HL-60/S4 treated with phorbol 12-myristate 13-acetate at 8.2 ng/mL for 4 days and 3 days (cell line): ENCODE results near the gene ABHD12.

Experiments used
- in situ Hi-C: fragments of 300-500 bp; cut with MboI; formaldehyde crosslinking; loops from 2 replicates; pipeline ENCODE4 v1.15.0; 2022; ENCODE audit warnings: low sequenced_read_pairs

The ABHD12 gene

DNA sequence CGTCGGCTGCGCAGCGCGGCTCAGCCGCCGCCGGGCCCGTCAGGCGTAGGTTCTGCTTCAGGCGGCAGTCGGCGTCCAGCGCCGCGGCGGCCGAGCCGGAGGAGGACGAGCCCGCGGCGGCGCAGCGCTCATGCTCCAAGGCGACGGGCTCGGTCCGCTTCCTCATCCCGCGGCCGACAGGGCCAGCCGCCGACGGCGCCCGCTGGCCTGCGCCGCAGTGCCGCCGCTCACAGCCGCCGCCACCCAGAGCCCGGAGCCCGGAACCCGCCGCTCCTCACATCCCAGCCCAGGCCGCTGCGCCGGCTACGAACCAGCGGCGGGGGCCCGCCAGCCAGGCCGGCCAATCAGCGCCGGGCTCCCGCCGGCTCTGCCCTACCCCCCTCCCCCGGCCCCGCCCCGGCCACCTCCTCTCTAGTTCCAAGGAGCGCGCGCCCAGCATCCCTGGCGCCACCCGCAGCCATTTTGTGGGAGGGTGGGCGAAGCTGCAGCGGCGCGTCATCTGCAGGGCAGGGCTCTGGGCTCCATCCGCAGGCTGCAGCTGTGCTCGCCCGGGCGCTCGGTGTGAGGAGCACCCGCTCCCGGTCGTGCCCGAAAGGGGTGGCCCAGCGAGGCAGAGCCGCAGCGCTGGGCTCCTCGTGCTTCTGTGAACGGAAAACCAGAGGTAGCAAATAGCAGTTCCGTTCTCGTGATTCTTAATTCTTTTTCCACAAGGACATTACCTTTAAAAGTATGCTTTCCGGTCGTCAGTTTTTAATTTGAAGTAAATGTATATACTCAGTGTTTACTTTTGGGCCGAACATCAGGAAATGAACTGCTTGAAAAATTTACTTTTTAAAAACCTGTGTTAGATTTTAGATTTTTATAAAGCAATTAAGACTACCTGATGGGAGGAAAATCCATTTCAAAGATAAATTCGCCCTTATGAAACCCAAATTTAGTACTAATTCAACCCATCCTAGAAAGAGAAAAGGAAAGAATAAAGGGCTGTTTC is at the start of gene ABHD12:
Gene ABHD12, minus strand, starts transcription at position 298 of the 991 bp plus-strand sequence. Its CDS starts 132 bp downstream, at position 166.
- in situ Hi-C loops: loop anchor here (10.0 kb wide), 1 partner anchor 86 kb away; no protein-coding TSS in a partner anchor

DNA sequence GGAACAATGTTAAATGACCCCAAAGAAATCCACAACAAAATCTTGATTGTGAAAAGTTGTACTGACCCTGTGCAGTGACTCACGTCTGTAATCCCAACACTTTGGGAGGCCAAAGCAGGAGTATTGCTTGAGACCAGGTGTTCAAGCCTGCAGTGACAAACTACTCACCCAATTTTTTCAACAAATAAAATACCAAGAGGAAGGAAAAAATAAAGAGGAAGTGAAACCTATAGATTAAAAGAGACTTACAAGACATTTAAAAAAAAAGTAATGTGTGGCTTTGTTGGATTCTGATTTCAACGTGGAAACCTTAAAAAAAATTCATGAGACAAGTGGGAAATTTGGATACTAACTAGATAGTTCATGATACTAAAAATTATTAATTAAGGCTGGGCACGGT is 48.7 kb upstream of the ABHD12 start:
- in situ Hi-C loops: no loop called here

DNA sequence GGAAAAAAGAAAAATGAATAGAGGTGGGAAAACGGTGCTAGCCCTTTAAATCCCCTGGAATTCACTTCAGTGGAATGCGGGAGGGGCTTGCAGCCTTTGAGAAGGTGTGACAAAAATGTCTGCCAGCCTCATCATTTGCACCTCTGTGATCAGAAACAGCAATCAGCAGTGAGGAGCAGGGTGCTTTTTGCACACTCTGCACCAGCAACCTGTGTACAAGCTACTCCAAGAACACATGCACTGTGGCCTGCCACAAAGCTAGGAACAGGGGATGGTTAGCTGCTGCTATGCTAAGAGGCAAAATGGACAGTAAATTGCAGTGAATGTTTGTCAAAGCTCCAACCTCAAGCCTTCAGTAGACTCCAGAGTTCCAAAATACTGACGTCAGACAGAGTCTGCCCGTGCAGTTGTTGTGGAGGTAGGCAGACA is 46.5 kb upstream of the ABHD12 start:
- in situ Hi-C loops: no loop called here

DNA sequence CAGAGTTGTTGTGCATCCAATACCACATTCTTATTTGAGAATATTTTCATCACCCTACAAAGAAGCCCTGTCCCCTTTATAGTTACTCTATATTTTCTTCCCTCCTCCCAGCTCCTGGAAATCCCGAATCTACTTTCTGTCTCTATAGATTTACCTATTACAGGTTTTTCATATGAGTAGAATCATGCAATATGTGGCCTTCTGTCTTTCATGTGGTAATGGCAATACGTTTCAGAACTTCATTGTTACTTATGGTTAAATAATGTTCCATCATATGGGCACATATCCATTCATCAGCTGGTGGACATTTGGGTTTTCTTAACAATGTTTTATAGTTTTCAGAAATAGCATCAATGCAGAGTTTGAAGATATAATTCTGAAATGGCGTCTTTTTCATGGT is 33.9 kb upstream of the ABHD12 start:
- in situ Hi-C loops: loop anchor here (25.0 kb wide), 1 partner anchor 437 kb away; the partner anchor contains the start of gene APMAP

DNA sequence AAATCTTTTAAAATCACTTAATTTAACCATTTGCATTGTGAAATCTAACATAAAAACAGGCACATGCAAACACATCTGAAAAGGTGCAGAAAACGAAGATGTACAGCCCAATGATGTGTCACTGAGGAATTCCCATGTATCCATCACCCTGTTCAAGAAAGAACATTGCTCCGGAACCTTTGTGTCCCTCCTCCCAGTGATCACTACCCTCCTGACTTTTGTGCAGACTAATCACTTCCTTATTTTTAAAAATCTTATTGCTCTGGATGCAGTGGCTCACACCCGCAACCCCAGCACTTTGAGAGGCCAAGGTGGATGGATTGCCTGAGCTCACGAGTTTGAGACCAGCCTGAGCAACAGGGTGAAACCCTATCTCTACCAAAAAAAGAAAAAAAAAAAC is 31.4 kb upstream of the ABHD12 start:
- in situ Hi-C loops: loop anchor here (25.0 kb wide), 1 partner anchor 435 kb away; the partner anchor contains the start of gene APMAP

DNA sequence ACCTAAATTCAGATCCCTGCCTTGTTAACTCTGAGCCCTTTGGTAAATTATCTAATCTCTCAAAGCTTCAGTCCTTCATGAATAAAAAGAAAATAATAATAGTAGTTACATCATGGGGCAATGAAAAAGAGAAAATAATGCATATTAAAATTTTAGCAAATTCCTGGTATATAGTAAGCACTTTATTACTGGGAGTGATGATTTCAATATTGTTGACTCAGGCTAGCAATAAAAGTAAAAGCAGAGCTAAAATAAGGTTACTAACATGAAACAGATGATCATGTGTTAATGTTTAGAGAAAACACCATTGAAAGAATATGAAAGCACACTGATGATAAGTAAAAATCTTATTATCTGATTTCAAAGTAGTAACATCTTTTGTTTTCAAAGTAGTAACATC is 30.5 kb upstream of the ABHD12 start:
- in situ Hi-C loops: loop anchor here (25.0 kb wide), 1 partner anchor 434 kb away; the partner anchor contains the start of gene APMAP

DNA sequence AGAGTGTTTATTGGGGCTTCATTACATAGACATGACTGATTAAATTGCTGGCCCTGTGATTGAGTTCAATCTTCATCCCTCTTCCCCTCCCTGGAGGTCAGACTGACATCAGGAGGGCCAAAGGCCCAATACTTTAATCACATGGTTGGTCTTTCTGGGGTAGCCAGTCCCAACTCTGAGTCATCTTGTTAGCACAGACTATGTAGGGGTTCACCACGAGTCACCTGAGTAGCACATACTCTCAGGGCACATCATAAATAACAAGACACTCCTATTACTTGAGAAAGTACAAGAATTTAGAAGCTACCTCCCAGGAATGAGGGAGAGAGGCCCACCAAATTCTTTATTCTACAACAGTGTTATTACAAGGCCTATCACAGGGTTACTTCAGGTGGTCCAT is 28.1 kb upstream of the ABHD12 start:
- in situ Hi-C loops: loop anchor here (25.0 kb wide), 1 partner anchor 431 kb away; the partner anchor contains the start of gene APMAP

DNA sequence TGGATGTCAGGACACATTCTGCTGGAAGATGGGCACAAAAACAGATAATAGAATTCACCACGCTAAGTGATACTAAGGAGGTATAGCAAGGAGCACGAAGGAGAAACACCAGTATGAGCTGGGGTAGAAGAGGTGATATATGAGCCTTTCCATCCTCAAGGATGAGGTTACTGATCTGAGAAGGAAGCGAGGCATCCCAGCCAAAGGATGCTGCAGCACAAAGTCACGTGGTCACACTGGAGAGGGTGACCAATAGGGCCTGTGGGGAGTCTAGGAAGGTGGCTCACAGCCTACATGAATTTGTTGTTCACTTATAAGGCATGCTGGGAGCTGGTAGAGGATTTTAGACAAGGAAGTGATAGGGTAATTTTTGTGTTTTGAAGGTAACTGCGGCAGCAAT is 18.3 kb upstream of the ABHD12 start:
- in situ Hi-C loops: loop anchor here (25.0 kb wide), 1 partner anchor 422 kb away; the partner anchor contains the start of gene APMAP

DNA sequence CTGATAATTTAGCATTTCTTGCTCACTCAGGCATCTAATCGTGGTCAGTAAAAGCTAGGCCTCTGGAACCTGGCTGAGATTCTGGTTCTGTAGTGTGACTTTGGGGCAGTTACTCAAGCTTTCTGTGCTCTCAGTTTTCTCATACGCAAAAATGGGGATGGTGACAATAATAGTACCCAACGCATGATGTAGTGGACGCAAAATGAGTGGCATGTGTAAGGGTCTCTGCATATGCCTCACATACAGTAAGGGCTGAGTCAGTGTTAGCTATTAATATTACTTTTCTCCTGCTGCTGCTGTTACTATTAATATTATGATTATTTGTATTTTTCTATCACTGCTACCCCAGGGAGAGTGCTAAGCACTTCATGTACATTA is 17.5 kb upstream of the ABHD12 start:
- in situ Hi-C loops: loop anchor here (25.0 kb wide), 1 partner anchor 421 kb away; the partner anchor contains the start of gene APMAP

DNA sequence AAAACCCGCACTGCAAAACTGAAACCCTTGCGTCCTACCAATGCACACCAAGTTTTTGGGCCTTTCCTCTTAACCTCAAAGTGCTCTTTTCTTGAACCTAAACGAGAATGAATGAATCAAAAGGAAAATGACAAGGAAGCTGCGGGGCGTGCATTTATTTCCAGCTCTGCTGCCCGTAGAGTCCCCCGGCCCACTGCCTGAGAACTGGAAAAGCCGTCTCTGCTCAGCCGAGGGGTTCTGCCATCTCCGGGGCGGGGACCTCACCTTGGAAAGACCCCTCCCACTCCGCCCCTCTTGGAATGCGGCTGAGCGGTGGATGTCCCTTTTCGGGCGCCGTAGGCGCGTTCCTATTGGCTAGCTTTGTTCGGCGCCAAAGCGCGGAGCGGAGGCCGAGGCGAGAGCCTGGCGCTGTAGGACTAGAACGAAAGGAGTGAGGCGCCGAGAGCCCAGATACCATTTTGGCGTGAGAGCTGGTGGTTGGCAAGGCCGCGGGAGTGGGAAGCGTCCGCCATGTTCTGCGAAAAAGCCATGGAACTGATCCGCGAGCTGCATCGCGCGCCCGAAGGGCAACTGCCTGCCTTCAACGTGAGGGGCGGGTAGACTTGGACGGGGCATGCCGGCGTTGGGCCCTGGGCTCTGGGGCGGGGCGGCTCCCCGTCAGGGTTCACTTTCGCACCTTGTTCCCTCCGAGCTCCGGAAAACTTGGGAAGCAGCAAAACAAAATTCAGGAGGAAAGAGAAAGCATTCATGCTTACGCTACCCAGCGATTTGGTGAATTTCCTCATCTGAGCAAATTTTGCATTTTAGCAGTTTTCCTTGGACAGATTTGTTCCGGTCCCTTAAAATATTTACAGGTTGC is 16.9 kb upstream of the ABHD12 start, which contains the start of gene GINS1:
Gene GINS1, plus strand, starts transcription at position 363 of the 859 bp plus-strand sequence. Its CDS starts 148 bp downstream, at position 511.
- in situ Hi-C loops: loop anchor here (25.0 kb wide), 1 partner anchor 420 kb away; the partner anchor contains the start of gene APMAP

DNA sequence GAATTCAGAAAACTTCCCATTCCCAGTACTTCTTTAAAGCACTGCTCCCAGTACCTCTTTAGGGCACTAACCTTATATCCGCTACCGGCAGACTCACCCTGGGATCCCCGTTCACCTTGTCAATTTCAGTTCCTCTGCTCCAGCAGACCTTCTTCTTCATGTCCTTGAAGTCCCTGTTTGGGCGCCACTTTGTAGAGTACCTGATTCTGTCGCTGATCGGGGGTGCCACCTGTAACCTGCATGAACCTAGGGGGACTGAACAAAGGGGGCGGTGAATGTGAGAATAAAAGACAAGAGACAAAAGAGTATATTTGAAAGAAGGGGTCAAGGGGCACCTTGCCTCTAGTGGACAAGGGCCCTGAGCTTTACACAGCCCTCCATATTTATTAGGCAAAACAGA is 11.9 kb upstream of the ABHD12 start:
- in situ Hi-C loops: loop anchor here (25.0 kb wide), 1 partner anchor 415 kb away; the partner anchor contains the start of gene APMAP

DNA sequence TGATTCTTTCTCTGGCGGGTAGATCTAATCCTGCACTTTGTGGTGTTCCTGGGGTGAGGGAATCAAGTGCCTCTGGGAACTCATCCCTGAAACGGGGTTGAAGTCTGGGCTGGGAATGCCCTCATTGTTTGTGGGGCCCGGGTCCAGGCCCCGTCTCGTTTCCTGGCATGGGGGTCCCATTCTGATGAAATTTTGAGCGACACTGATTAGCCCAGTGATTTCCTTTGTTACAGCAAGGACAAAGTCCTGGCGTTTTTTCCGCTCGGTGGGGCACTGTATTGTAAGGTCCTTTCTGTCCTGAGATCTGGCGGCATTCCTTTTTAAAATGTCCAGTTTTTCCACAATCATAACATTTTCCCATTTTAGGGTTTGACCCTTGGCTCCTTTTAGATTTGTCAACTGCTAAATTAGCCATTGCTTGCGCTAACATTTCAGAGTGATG is 9.7 kb upstream of the ABHD12 start:
- in situ Hi-C loops: loop anchor here (25.0 kb wide), 1 partner anchor 413 kb away; the partner anchor contains the start of gene APMAP

DNA sequence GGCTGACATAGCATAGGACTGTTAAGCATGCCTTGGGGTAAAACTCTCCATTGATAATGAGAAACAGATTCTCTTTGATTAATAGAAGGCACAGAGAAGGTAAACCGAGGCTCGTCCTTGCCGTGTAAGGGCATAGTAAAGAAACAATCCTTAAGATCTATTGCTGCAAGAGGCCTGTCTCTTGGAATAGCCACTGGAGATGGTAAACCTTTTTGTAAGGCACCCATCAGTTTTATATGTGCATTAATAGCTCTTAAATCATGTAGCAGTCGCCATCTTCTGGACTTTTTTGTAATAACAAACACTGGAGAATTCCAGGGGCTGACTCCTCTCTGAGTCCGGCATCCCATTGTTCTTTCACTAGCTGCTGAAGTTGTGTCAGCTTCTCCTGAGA is 8.4 kb upstream of the ABHD12 start:
- in situ Hi-C loops: loop anchor here (10.0 kb wide), 1 partner anchor 94 kb away; no protein-coding TSS in a partner anchor

DNA sequence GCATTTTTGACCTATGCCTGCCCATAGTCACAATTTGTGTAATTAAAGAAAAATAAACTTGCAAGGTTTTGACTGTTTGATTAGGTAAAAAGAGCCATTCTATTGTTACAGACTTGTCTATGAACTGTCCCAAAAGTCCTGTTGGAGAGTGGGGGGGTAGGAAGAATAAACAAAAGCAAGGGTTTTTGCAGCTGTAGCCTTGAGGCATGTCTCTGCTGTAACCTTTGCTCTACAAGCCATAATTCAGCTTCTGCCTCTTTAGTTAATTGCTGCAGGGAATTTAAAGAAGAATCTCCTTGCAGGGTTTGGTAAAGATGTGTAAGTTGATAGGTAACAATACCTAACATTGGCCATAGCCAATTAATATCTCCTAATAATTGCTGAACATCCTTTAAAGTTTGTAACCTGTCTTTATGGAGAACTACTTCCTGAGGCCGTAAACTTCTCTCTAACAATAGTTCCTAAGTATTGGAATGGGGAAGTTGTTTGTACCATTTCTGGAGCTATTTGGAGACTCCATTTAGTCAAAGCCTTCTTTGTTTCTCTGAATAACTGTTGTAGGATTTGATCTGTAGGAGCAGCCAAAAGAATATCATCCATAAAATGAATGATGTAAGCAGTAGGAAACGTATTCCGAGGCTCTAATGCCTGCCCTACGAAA is 7.9 kb upstream of the ABHD12 start:
- in situ Hi-C loops: loop anchor here (10.0 kb wide), 1 partner anchor 94 kb away; no protein-coding TSS in a partner anchor

DNA sequence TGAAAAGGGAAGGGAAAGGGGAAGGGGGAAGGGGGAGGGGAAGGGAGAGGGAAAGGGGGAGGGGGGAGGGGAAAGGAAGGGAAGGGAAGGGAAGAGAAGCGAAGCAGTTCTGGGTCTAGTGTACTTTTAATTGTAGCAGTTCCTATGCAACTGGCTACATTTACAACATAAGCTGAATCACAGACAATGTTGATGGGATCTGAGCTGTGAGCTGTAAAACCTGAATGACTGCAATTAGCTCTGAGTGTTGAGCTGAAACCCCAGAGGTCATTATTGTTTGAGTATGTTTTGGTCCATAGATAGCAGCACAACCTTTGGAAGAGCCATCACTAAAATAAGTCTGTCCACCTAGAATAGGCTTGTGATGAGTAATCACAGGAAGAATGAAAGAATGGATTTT is 7.2 kb upstream of the ABHD12 start:
- in situ Hi-C loops: loop anchor here (10.0 kb wide), 1 partner anchor 93 kb away; no protein-coding TSS in a partner anchor

DNA sequence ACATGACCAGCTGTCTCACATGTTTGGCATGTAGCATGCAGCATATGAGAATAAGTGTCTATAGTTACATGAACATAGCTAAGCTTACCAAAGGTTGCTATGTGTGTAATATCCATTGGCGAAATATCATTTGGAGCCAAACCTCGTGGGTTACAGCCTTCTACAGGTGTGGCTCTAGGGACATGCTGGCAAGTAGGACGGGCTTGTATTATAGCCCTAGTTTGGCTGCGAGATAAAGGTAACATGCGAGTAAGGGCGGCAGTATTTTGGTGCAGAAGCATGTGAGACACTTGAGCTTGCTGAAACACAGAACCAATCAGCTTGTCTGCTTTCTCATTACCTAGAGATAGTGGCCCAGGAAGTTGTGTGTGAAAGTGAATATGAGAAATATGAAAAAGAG is 6.5 kb upstream of the ABHD12 start:
- in situ Hi-C loops: loop anchor here (10.0 kb wide), 1 partner anchor 92 kb away; no protein-coding TSS in a partner anchor

DNA sequence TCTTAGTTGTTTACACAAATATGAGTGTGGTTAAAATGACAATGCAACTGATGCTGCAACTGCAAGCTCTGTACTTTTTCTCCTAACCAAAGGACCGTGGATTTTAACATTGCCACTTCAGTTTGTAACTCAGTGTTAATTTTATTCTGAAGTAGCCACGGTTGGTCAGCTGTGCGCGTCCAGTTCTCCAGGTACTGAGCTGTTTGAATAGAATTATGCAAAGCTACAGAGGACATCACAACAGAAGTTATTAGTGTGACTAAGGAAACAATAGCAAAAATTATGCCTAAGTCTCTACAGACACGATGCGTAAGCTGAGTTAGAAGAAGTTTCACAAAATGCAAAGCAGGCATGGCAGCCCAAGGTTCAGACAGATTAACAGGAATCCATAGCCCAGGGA is 4.4 kb upstream of the ABHD12 start:
- in situ Hi-C loops: loop anchor here (10.0 kb wide), 1 partner anchor 90 kb away; no protein-coding TSS in a partner anchor

DNA sequence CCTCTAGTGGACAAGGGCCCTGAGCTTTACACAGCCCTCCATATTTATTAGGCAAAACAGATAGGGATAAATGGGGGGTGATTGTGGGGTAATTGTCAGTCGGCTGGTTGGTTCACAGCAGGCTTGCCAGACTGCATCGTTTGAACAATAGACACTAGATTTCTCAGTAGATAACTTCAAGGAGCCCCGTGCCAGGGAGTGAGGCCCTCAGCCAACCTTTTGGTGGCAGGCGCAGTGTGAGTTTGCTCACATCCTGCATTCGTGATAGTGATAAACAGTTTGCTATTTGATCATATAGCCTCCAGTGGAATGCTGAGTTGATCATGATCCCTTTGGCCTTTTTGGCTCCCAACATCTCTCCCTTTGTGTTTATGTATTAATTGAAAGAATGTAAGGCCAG is 3.6 kb upstream of the ABHD12 start:
- in situ Hi-C loops: loop anchor here (10.0 kb wide), 1 partner anchor 89 kb away; no protein-coding TSS in a partner anchor

DNA sequence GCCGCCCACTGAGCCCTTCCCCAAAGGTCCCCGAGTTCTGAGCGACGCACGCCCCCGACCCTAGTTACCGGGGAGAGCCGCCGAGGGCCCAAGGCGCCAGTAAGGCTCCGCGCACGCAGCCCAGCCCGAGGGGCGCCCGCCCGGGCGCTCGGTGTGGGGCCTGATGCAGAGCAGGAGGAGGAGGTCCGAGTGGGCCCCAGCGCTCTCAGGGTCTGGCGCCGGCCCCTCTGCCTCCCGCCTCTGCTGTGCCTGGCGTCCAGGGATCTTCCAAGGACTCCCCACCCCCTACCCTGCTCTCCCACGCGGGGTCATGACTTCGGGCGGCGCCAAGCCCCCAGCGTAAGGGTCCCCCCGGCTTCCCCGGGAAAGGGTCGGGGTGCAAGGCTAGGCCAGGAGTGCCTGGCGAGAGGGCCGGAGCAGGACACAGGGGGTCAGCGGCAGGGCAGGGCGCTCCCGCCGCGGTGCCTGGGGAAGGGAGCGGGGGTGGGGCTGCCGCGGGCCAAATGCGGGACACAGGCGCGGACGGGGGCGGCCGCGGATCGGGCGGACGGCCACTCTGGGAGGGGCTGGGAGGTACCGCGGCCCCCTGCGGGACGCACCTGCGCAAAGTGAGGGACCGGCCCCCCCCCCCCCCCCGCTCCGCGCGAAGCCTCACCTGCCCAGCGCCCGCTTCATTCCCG is 637 bp downstream of the ABHD12 start:
- in situ Hi-C loops: loop anchor here (10.0 kb wide), 1 partner anchor 85 kb away; no protein-coding TSS in a partner anchor
